ENCODE results near the gene ZNF35.
"Not testable (repeated sequence)": the region's sequence is repeated elsewhere in the genome, so short reads cannot be mapped to it uniquely, and the experiment has no call there.

The ZNF35 gene

DNA sequence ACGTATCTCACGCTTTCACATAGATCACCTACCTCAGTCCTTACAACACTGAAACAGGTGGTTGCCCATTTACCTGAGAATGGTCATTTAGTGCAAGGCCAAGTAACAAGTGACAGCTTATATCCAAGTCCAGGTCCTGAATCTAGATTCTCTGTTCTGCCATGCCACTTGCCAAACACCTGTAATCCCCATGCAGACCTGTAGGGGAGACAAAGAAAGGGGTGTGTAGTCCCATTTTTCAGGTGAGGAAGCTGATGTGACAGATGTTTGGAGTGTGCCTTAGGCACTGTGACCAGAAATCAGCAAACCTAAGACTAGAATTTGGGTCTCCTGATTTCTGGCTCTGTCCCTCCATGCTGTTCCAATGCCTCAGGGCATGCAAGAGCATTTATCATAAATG lies 12.7 kb downstream of the ZNF35 start:
- TF ChIP-seq, protein P1, sequence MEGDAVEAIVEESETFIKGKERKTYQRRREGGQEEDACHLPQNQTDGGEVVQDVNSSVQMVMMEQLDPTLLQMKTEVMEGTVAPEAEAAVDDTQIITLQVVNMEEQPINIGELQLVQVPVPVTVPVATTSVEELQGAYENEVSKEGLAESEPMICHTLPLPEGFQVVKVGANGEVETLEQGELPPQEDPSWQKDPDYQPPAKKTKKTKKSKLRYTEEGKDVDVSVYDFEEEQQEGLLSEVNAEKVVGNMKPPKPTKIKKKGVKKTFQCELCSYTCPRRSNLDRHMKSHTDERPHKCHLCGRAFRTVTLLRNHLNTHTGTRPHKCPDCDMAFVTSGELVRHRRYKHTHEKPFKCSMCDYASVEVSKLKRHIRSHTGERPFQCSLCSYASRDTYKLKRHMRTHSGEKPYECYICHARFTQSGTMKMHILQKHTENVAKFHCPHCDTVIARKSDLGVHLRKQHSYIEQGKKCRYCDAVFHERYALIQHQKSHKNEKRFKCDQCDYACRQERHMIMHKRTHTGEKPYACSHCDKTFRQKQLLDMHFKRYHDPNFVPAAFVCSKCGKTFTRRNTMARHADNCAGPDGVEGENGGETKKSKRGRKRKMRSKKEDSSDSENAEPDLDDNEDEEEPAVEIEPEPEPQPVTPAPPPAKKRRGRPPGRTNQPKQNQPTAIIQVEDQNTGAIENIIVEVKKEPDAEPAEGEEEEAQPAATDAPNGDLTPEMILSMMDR (IDR thresholded peaks at IDR 0.05; ENCODE audit: low read depth, low read length) = no peak
- no peak for DNase-seq (ENCODE audit: extremely low read depth, low read depth)

DNA sequence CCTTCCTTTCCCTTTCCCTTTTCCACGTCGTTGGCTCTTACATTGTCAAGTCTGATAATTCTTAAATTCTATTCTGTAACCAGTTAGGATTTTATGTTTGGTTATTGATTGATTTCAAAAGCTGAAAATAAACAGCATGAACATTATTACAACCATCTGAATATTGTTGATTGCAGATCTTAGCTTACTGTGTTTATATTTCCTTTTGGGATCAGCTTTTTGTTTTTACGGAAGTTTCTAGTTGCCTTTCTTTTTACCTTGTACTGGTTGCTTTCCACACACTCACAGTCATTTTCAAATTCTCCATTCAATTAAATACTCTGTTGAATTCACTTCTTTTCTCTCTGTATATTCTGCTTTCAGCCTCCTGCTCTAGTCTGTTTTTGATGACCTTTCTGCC lies 16.6 kb downstream of the ZNF35 start:
- TF ChIP-seq, protein P1 (IDR thresholded peaks at IDR 0.05; ENCODE audit: low read depth, low read length) = no peak
- no peak for DNase-seq (ENCODE audit: extremely low read depth, low read depth)

DNA sequence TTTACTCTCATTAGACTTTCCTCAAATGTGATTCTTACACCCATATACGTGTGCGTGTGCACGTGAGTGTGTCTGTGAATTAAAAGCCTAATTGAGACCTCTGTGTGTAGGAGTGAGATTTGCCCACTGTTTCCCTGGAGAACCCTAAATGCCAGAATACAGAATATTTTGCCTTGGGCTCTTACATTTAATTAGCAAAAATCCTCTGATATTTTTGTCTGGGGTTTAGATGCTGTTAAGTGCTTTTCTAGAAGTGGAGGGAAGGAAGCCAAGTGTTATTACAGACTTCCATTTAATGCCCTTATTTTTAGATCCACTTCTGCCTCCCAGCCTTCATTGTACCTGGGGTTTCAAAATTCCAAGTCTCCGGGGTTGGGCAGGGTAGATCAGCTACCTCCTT lies 17.8 kb downstream of the ZNF35 start:
- no peak for DNase-seq (ENCODE audit: extremely low read depth, low read depth)
- TF ChIP-seq, protein P1 (IDR thresholded peaks at IDR 0.05; ENCODE audit: low read depth, low read length) = no peak

DNA sequence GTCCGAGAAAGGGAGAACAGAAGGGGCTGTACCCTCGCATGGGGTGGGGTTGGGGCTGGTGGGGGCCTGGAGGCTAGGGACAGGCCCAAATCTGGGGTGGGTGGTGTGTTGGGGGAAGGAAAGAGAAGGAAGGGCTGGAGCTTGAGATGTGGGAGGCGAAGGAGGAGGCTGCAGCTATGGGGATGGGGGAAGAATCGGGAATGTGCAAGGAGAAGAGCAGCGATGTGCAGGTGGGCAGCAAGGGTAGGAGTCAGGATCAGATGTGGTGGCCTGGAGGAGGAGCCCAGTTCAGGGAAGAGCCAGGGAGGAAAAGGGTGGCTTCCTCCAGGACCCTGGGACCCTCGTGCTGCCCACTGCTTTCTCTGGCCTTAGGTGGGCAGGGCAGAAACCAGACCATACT lies 21.2 kb downstream of the ZNF35 start:
- no peak for DNase-seq (ENCODE audit: extremely low read depth, low read depth)
- TF ChIP-seq, protein P1 (IDR thresholded peaks at IDR 0.05; ENCODE audit: low read depth, low read length) = no peak

DNA sequence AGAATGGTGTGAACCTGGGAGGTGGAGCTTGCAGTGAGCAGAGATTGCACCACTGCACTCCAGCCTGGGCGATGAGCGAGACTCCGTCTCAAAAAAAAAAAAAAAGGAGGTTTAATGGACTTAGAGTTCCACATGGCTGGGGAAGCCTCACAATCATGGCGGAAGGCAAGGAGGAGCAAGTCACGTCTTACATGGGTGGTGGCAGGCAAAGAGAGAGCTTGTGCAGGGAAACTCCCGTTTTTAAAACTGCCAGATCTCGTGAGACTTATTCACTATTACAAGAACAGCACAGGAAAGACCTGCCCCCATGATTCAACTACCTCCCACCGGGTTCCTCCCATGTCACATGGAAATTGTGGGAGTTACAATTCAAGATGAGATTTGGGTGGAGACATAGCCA lies 24.9 kb downstream of the ZNF35 start:
- DNase-seq (ENCODE audit: extremely low read depth, low read depth) = not testable (repeated sequence)

DNA sequence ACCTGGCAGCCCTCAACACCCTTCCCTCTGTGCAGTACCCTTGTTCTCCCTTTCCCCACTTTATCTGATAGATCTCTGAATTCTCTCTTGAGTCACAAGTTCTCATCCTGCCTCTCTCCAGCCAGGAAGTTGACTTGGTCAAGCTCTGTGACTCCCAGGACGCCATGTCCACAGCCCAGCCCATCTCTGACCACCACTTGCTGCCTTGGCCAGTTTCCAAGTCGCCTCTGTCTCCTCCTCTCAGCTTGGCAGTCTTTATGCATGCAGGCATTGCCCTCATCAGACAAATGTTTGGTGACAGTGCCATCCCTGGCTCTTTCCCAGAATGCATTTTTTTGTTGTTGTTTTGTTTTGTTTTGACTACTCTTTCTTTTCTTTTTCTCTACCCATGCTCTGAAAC lies 25.7 kb downstream of the ZNF35 start:
- TF ChIP-seq, protein P1 (IDR thresholded peaks at IDR 0.05; ENCODE audit: low read depth, low read length) = no peak
- DNase-seq (ENCODE audit: extremely low read depth, low read depth) = no peak

DNA sequence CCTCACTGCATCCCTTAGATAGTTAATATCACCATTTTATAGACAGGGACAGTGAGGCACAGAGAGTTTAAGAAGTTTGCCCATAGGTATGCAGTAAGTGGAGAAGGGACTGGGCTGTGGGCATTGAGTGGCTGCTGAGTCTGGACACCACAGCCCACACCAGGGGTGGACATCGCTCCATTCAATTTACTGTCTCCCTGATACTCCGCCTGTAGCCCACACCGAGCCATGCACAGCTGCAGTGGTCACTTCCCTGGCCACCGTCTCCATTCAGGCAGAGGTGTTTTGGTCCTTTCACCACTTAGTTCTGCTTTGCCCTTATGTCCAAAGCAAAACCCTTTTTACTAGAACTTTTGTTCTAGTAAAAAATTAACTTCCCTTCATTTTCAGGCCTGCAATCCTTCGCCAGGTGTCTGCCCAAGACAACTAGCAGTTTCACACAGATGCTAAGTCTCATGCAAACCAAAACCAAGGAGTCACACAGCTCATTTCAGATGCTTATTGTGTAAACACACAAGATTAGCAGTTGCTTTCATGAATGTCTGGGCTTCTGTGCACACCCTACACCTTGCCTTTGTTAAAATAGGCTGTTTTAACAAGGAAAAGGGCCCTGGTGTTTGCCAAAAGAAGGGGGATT lies 30.1 kb downstream of the ZNF35 start:
- TF ChIP-seq, protein P1 (IDR thresholded peaks at IDR 0.05; ENCODE audit: low read depth, low read length) = no peak
- DNase-seq (ENCODE audit: extremely low read depth, low read depth) = no peak

DNA sequence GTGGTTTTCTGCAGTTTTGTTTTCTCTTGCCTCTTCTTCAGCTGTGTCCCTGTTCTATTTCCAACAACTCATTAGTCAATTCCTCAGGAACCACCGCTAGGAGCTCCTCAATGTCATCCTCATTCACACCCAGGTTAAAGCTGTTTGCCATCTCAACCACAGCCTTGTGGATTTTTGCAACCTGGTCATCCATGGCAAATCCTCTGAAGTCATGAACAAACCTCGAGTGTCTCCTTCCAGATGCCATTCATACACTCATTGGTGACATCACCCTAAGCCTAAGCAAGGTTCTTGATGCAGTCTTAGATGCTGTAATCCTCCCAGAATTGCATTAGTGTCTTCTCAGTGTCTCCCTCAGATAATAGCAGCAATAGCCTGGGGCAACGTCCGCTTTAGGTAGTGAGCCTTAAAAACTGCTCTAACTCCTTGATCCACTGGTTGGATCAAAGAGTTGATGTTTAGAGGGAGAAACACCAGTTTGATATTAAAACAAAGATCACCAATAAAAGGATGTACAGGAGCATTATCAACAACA lies 32.5 kb downstream of the ZNF35 start:
- TF ChIP-seq, protein P1 (IDR thresholded peaks at IDR 0.05; ENCODE audit: low read depth, low read length) = no peak
- no peak for DNase-seq (ENCODE audit: extremely low read depth, low read depth)

All from AG09319 (cell line).